NCI-H345 treated with DMSO at 0.1 percent for 48 hours (cell line): ENCODE data around the gene CD300LG.

Source experiments
- DNase-seq: peaks from one replicate; lab custom pipeline; 2025; ENCODE audit not compliant: unreplicated experiment; lab: John Stamatoyannopoulos, UW

The CD300LG gene

DNA sequence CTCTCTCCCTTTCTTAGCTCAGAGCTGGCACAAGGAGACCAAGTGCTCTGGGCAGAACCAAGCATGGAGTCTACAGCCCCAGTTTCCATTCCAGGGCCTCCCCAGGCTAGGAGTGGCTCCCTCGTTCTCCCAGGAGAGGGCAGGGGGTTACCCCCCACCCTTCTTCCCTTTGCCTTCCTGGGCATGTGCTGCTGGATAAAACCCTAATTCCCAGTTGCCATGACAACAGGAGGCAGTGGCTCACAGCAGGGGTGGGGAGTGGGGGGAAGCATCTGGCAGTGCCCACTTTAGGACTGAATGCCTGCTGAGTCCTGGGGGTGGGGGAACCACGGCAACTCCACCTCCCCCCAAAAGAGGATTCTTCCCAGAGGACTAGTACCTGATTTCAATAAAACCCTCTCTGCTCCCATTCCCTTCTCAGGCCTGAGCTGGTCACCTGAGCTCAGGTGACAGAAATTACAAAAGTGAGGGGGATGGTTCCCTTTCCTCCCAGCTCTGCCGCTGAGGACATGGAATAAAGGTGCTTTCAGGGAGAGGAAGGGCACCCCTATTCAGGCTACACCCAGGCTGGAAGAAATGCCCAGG, 58.5 kb downstream of the CD300LG start:
- DNase-seq = no peak

DNA sequence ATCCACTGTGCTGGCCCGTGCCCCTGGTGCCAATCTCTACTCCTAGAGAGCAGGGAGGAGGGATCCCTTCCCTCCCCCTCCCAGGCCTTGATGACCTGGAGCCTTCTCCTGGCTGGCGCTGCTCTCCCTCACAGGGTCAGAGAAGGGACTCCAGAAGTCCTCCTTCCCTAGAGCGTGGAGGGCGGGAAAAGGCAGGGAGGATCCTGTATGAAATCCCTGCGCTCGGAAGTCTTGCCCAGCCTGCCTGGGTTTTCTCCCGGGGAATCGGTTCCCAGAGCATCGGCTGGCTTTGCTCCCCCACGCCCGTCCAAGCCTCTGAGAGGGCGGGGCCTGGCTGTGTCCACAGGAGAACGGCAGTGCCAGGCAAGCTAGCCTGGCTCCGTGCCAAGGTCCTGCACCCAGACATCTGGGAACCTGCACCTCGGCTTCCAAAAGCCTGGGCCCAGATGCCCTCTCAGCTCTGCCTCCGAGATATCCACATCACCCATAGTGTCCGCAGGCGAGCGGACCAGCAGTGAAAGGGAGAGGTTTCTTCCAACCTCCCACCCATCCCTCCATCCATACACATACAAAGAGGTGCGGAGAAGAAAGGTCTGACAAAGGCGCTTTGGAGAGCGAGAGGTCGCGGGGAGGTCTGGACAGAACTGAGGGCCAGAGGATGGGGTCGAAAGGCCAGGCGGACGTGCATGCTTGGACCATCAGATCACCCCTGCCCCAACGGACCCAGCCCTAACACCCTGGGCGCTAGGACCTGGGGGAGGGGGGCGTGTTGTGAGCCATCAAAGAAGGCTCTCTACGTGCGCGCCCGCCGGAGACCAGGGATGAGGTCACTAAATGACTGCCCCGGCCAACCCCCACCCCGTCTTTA, 59.2 kb downstream of the CD300LG start:
- DNase-seq = peak; percentile 43

GRCh38 chr17:43906951-43907424, 60.0 kb downstream of the CD300LG start:
- DNase-seq = no peak

DNA sequence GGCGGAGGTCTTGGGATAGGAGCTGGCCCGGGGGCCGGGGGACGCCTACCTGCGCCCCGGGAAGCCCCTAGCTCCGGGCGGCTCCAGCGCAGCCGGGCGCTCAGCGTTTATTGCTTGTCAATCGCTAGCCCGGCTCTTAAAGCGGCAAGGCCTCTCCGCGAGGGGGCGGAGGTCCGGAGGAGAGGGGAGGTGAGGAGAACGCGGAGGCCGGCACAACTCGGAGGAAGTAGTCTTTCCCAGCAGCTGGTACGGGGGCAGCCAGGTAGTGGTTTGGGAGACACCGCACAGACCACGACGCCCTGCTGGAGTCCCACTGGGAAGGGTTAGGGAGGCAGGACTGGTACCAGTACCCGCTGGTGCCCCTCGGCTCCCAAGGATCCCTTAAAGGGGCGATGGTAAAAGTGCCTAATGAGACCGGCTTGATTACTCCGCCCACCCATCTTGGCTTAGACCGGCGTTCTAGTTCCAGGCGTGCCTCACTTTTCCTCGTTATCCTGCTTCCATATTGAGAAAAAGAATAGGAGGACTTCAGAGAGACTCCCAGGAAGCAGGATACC, 60.5 kb downstream of the CD300LG start, which contains the start of gene MPP2:
Gene MPP2, minus strand, starts transcription at position 112 of the 557 bp plus-strand sequence. CDS start 3,076 bp downstream, outside the sequence.
- peak; percentile 66 for DNase-seq

DNA sequence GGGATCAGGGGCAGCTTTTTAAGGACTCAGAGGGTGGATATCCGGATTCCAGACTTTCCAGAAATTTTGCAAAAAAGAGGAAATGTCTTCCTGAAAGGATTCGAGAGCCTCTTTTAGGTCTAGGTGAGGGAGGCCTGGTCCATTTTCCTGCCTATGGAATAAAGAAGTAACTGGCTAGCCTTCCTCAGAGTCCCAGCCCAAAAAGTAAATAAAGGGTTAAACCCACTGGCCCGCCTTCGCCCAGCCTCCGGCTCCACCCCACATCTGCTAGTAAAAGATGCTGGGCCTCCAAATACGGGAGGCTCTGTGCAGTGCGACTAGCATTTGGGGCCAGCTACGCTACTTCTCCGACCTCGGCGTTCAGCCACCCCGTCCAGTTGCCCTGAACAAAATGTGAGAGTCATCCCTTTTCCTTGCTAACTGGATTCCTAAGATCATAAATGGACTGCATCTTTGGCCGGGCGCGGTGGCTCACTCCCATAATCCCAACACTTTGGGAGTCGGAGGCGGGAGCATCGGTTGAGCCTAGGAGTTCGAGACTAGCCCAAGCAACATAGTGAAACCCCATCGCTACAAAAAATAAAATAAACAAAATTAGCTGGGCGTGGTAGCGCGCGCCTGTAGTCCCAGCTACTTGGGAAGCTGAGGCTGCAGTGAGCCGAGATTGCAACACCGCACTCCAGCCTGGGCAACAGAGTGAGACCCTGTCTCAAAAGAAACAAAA, 61.2 kb downstream of the CD300LG start:
- DNase-seq = peak; percentile 17

- no peak for DNase-seq
These were observed 62.7 kb downstream of the CD300LG start for GRCh38 chr17:43909537-43910231.

DNA sequence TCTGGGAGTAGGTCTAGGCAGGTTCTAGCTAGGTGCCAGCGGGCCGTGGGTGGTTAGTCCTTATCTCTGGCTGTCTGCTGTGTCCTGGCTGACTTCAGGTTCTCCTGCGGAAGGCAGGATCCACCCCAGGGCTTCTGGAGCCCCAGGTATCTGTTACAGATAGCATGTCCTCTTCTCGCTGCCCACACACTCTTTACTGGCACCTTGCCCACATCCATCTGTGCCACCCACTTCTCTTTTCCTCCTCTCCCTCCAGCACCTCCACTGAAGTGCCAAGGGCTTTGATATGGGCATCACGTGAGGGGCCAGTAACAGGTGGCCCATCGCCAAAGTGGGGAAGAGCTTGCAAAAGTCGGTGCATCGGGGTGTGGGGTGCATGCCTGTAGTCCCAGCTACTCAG, 64.9 kb downstream of the CD300LG start:
- DNase-seq = peak; percentile 18

DNA sequence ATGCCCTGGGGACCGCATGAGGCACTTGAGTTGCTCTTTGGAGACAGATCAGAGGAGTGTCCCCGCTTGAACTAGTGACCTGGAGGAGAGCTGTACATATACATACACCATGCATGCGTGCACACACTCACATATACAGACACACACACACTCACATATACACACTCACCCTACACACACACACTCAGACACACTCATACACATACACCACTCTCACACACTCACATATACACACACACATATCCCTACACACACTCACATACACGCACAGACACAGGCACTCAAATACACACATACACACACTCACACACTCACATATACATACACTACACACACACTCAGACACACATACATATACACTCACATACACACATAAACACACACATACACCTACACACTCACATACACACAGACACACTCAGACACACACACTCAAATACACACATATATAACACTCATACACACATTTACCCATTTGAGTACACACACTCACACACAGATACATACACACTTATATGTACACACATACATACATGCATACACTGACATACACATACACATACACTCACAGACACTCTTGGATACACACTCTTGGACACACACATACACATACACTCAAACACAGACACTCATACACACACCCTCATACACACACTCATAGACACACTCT, 65.8 kb downstream of the CD300LG start:
- DNase-seq = no peak
